Prostate gland (tissue), 2 donors: ENCODE measurements around the gene ARMC9.

Source experiments
- POLR2A ChIP-seq: fragments of 450-650 bp; IDR thresholded peaks from one replicate; pipeline ENCODE4 v1.6.1; 2016; ENCODE audit warnings: antibody characterized with exemption, mild to moderate bottlenecking
- POLR2AphosphoS5 ChIP-seq: sonication (generic); formaldehyde crosslinking; IDR thresholded peaks from one replicate; pipeline ENCODE4 v1.6.1; 2017; ENCODE audit warnings: antibody characterized with exemption
- TF ChIP-seq, protein P1 (sequence below), 4 experiments: fragments of 200-600 bp in 2 of 4; fragments of 450-650 bp in 2 of 4; sonication (generic) in 2 of 4; IDR thresholded peaks; 1 replicate in 3 of 4; 2 replicates in 1 of 4; pipeline ENCODE4 v1.5.1; 2016 to 2019; ENCODE audit warnings: antibody characterized with exemption in 4 of 4, mild to moderate bottlenecking in 2 of 4, moderate library complexity in 2 of 4

- TF ChIP-seq, protein P1, sequence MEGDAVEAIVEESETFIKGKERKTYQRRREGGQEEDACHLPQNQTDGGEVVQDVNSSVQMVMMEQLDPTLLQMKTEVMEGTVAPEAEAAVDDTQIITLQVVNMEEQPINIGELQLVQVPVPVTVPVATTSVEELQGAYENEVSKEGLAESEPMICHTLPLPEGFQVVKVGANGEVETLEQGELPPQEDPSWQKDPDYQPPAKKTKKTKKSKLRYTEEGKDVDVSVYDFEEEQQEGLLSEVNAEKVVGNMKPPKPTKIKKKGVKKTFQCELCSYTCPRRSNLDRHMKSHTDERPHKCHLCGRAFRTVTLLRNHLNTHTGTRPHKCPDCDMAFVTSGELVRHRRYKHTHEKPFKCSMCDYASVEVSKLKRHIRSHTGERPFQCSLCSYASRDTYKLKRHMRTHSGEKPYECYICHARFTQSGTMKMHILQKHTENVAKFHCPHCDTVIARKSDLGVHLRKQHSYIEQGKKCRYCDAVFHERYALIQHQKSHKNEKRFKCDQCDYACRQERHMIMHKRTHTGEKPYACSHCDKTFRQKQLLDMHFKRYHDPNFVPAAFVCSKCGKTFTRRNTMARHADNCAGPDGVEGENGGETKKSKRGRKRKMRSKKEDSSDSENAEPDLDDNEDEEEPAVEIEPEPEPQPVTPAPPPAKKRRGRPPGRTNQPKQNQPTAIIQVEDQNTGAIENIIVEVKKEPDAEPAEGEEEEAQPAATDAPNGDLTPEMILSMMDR (IDR thresholded peaks at IDR 0.05), result no peak
- TF ChIP-seq POLR2AphosphoS5 (no peak), POLR2A (no peak)
Measured at GRCh38 chr2:231221761-231222160, 23.3 kb downstream of the ARMC9 start.
